H1 (cell line): ENCODE results near the gene EIPR1. TPM values are rescaled to one million over a fixed set of nuclear protein-coding genes. Genes with fewer than 3 reads are reported as not detected.

Experiments
- CTCF ChIP-seq, 3 experiments: IDR thresholded peaks; 1 replicate in 2 of 3; 2 replicates in 1 of 3; pipeline versions ENCODE4 v1.5.1 to v1.6.1; 2011; ENCODE audit warnings: low read length in 3 of 3, mild to moderate bottlenecking in 3 of 3, inconsistent platforms in 2 of 3, low read depth in 1 of 3, moderate library complexity in 1 of 3; ENCODE audit not compliant: insufficient read depth in 1 of 3; ENCODE audit errors: control extremely low read depth in 1 of 3
- FOSL1 ChIP-seq: IDR thresholded peaks from 2 replicates; pipeline ENCODE4 v1.6.1; 2011; ENCODE audit warnings: mild to moderate bottlenecking, low read depth, low read length, moderate library complexity; ENCODE audit not compliant: insufficient read depth
- MAFK ChIP-seq: IDR thresholded peaks from 2 replicates; pipeline ENCODE4 v1.6.1; 2012; ENCODE audit warnings: low read depth, mild to moderate bottlenecking, improper control_type of control experiment, low read length
- TCF12 ChIP-seq: IDR thresholded peaks from 2 replicates; pipeline ENCODE4 v1.6.1; 2011; ENCODE audit warnings: low read depth, mild to moderate bottlenecking, low read length
- ZNF274 ChIP-seq: IDR thresholded peaks from 2 replicates; pipeline ENCODE4 v1.7.0; 2012; ENCODE audit warnings: low read length, borderline replicate concordance; ENCODE audit errors: extremely low read depth
- polyA plus RNA-seq, 7 experiments: library from polyadenylated mRNA; depleted of rRNA in 3 of 7; stranded (reverse) in 5 of 7; unstranded in 2 of 7; fragments of >200 nt in 5 of 7; fragments of 200-250 nt in 2 of 7; gene quantifications; 1 replicate in 5 of 7; 2 replicates in 1 of 7; 4 replicates in 1 of 7; pipeline versions ENCODE4 v1.2.1 to v1.2.3, GENCODE V29; 2011 to 2013; ENCODE audit warnings: missing spikeins in 2 of 7, mixed read lengths in 2 of 7
- total RNA-seq: library from RNA; stranded (reverse); fragmentation: NEBNext Ultra II Directional; extraction: Animal tissue kit (Norgen Biotek cat#: 25700); gene quantifications from 2 replicates; pipeline ENCODE4 v1.2.1, GENCODE V29; 2021

The EIPR1 gene
- total and polyA plus RNA-seq, 2 of the 8 experiments (the other 6 are each of a cell fraction or from before 2014, with no cell fraction given) = 26.3 to 56.4 TPM

GRCh38 chr2:3418766-3419404 lies 41.3 kb upstream of the EIPR1 start (continued):
- no peak for TF ChIP-seq CTCF (IDR thresholded peaks at IDR 0.05; ENCODE audit: control extremely low read depth in 1 of 3, insufficient read depth in 1 of 3, low read depth in 1 of 3, low read length in 3 of 3)
- TF ChIP-seq FOSL1 = no peak
- no peak for TF ChIP-seq MAFK
- TF ChIP-seq ZNF274 = no peak
- TF ChIP-seq TCF12 = no peak
